NCI-H1092 treated with DMSO at 0.1 percent for 48 hours (cell line): ENCODE data around the gene PPP1R7.

Experiments used
- DNase-seq: peaks from one replicate; lab custom pipeline; 2025; lab: John Stamatoyannopoulos, UW

The PPP1R7 gene

GRCh38 chr2:241168366-241168765 is 18.1 kb downstream of the PPP1R7 start:
- no peak for DNase-seq

- no peak for DNase-seq
Observed at GRCh38 chr2:241173557-241173956, 23.3 kb downstream of the PPP1R7 start.

- DNase-seq: no peak
Observed at GRCh38 chr2:241177526-241178334, 27.5 kb downstream of the PPP1R7 start.

GRCh38 chr2:241178961-241179360 is 28.7 kb downstream of the PPP1R7 start:
- DNase-seq: no peak

GRCh38 chr2:241179899-241180298 is 29.6 kb downstream of the PPP1R7 start:
- DNase-seq: no peak

- DNase-seq: no peak
Observed at GRCh38 chr2:241180495-241180894, 30.2 kb downstream of the PPP1R7 start.

- DNase-seq: no peak
Observed at GRCh38 chr2:241182126-241182525, 31.9 kb downstream of the PPP1R7 start.

- DNase-seq: no peak
Observed at GRCh38 chr2:241182531-241183133, 32.4 kb downstream of the PPP1R7 start.

- no peak for DNase-seq
Observed at GRCh38 chr2:241183221-241183620, 33.0 kb downstream of the PPP1R7 start.

- no peak for DNase-seq
Observed at GRCh38 chr2:241184901-241185300, 34.6 kb downstream of the PPP1R7 start.

GRCh38 chr2:241185961-241186360 is 35.7 kb downstream of the PPP1R7 start:
- DNase-seq: no peak

- DNase-seq: no peak
Observed at GRCh38 chr2:241187101-241187917, 37.0 kb downstream of the PPP1R7 start.

GRCh38 chr2:241187918-241188234 is 37.6 kb downstream of the PPP1R7 start:
- DNase-seq: no peak

GRCh38 chr2:241188361-241189092 is 38.3 kb downstream of the PPP1R7 start, which contains the start of gene ANO7:
Gene ANO7 (plus strand): TSS chr2:241188677. CDS start chr2:241190064, 1,387 bp downstream.
- no peak for DNase-seq

- DNase-seq: no peak
Observed at GRCh38 chr2:241189093-241189855, 39.0 kb downstream of the PPP1R7 start.

- no peak for DNase-seq
Observed at GRCh38 chr2:241189856-241190201, 39.6 kb downstream of the PPP1R7 start.

- no peak for DNase-seq
Observed at GRCh38 chr2:241190291-241190981, 40.2 kb downstream of the PPP1R7 start.

GRCh38 chr2:241191081-241191480 is 40.8 kb downstream of the PPP1R7 start:
- DNase-seq: no peak

- DNase-seq: no peak
Observed at GRCh38 chr2:241193271-241193670, 43.0 kb downstream of the PPP1R7 start.

- DNase-seq: no peak
Observed at GRCh38 chr2:241194811-241195210, 44.5 kb downstream of the PPP1R7 start.
